Parathyroid adenoma (tissue), 2 donors: ENCODE measurements around the gene S100PBP.

Experiments used
- H2AFZ ChIP-seq: fragments of 300-600 bp; sonication (generic); one replicate; pipeline ENCODE4 v1.7.0; 2017; ENCODE audit warnings: antibody characterized with exemption, mild to moderate bottlenecking
- H3K27ac ChIP-seq: fragments of 300-600 bp; sonication (generic); one replicate; pipeline ENCODE4 v1.7.0; 2017
- H3K27me3 ChIP-seq: fragments of 300-600 bp; sonication (generic); one replicate; pipeline ENCODE4 v1.7.0; 2017; ENCODE audit warnings: low read length; ENCODE audit not compliant: control insufficient read depth, insufficient read depth
- H3K36me3 ChIP-seq: fragments of 300-600 bp; sonication (generic); one replicate; pipeline ENCODE4 v1.7.0; 2017; ENCODE audit warnings: low read length; ENCODE audit not compliant: control insufficient read depth, insufficient read depth
- H3K4me1 ChIP-seq: fragments of 300-600 bp; sonication (generic); one replicate; pipeline ENCODE4 v1.7.0; 2017; ENCODE audit warnings: control low read depth
- H3K4me2 ChIP-seq: fragments of 300-600 bp; sonication (generic); one replicate; pipeline ENCODE4 v1.7.0; 2017; ENCODE audit warnings: low read length
- H3K4me3 ChIP-seq: fragments of 300-600 bp; sonication (generic); one replicate; pipeline ENCODE4 v1.7.0; 2017; ENCODE audit warnings: low read depth, low read length
- H3K79me2 ChIP-seq: fragments of 300-600 bp; sonication (generic); one replicate; pipeline ENCODE4 v1.7.0; 2017; ENCODE audit warnings: control low read depth
- H3K9ac ChIP-seq: fragments of 300-600 bp; sonication (generic); one replicate; pipeline ENCODE4 v1.7.0; 2017; ENCODE audit warnings: mild to moderate bottlenecking
- H3K9me3 ChIP-seq: fragments of 300-600 bp; sonication (generic); one replicate; pipeline ENCODE4 v1.7.0; 2017; ENCODE audit warnings: low read length; ENCODE audit not compliant: control insufficient read depth
- CTCF ChIP-seq: fragments of 300-600 bp; sonication (generic); IDR thresholded peaks from one replicate; pipeline ENCODE4 v1.7.0; 2017; ENCODE audit warnings: antibody characterized with exemption, mild to moderate bottlenecking
- donor health status: primary hyperparathyroidism.

S100PBP gene

GRCh38 chr1:32892368-32893197 lies 75.1 kb downstream of the S100PBP start:
- Histone ChIP-seq H3K9me3 (no peaks in the 10 kb centered on the region), H3K4me1 (no peaks in the 10 kb centered on the region), H2AFZ (peak overlapping the region; percentile 70), H3K4me3 (peak overlapping the region; percentile 48), H3K4me2 (peak overlapping the region; percentile 85), H3K79me2 (no peaks in the 10 kb centered on the region), H3K9ac (no peak overlapping the region), H3K27me3 (no peaks in the 10 kb centered on the region), H3K36me3 (no peaks in the 10 kb centered on the region), H3K27ac (no peak overlapping the region)
- no peak for TF ChIP-seq CTCF

GRCh38 chr1:32893198-32894018 lies 76.0 kb downstream of the S100PBP start:
- no peaks in the 10 kb centered on the region for H3K36me3 ChIP-seq
- H3K4me1 ChIP-seq, result no peaks in the 10 kb centered on the region
- H3K27me3 ChIP-seq, result no peaks in the 10 kb centered on the region
- no peak for TF ChIP-seq CTCF
- peak overlapping the region; percentile 70 for H2AFZ ChIP-seq
- no peak overlapping the region for H3K9ac ChIP-seq
- peak overlapping the region; percentile 85 for H3K4me2 ChIP-seq
- no peaks in the 10 kb centered on the region for H3K79me2 ChIP-seq
- no peak overlapping the region for H3K27ac ChIP-seq
- H3K4me3 ChIP-seq, result peak overlapping the region; percentile 48
- H3K9me3 ChIP-seq, result no peaks in the 10 kb centered on the region

GRCh38 chr1:32894019-32894600 lies 76.7 kb downstream of the S100PBP start:
- H3K4me3 ChIP-seq, result no peak overlapping the region
- no peaks in the 10 kb centered on the region for H3K36me3 ChIP-seq
- H2AFZ ChIP-seq, result peak overlapping the region; percentile 70

GRCh38 chr1:32894681-32895080 lies 77.2 kb downstream of the S100PBP start:
- no peak overlapping the region for H3K4me2 ChIP-seq
- H3K4me1 ChIP-seq, result no peaks in the 10 kb centered on the region
- no peak overlapping the region for H2AFZ ChIP-seq
- H3K36me3 ChIP-seq, result no peaks in the 10 kb centered on the region
- no peak overlapping the region for H3K4me3 ChIP-seq
- H3K79me2 ChIP-seq, result no peaks in the 10 kb centered on the region
- H3K27me3 ChIP-seq, result no peaks in the 10 kb centered on the region
- H3K9me3 ChIP-seq, result no peaks in the 10 kb centered on the region
- TF ChIP-seq CTCF, result no peak
- no peak overlapping the region for H3K9ac ChIP-seq
- no peak overlapping the region for H3K27ac ChIP-seq

More at GRCh38 chr1:32894019-32894600, 76.7 kb downstream of the S100PBP start:
- no peak overlapping the region for H3K9ac ChIP-seq
- TF ChIP-seq CTCF, result no peak
- H3K4me2 ChIP-seq, result no peak overlapping the region
- no peaks in the 10 kb centered on the region for H3K27me3 ChIP-seq
- H3K9me3 ChIP-seq, result no peaks in the 10 kb centered on the region
- no peaks in the 10 kb centered on the region for H3K4me1 ChIP-seq
- H3K27ac ChIP-seq, result no peak overlapping the region
- H3K79me2 ChIP-seq, result no peaks in the 10 kb centered on the region
